Erythroblast (primary cell): ENCODE data around the gene WRNIP1.

Source experiments
- GATA1 ChIP-seq: IDR thresholded peaks from 2 replicates; pipeline ENCODE4 v1.6.1; 2011; ENCODE audit warnings: low read depth, mild to moderate bottlenecking, control low read depth, low read length, moderate library complexity
- POLR2A ChIP-seq: IDR thresholded peaks from 2 replicates; pipeline ENCODE4 v1.6.1; 2011; ENCODE audit warnings: mild to moderate bottlenecking, low read length

DNA sequence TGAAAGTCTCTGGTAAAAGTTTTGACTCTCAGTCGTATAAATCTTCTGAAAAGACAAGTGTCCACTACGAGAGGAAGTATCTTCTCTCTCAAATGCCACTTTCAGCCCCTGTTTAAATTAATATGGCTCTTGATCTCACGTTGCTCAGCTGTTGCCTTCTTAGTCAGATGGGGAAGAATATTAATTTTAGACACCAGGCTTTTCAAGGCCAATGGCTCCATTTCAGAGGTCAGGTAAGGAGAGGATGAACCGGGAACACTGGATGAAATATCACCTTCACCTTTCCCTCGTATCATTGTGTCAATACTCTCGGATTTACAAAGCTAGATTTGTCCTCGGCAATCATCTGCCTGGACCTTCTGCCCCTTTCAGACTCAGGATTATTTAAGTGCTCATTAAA is 14.4 kb upstream of the WRNIP1 start, which contains the start of gene MYLK4:
- TF ChIP-seq POLR2A (no peak), GATA1 (no peak)
